BLaER1 (cell line): ENCODE results near the gene PTH1R.
A peak's percentile ranks its signal among the peaks of the same experiment; 100 is the strongest.

ENCODE experiments used
- H3K27ac ChIP-seq: shearing (Covaris generic); formaldehyde crosslinking; 2 replicates; pipeline ENCODE4 v1.8.1; 2022
- H3K27me3 ChIP-seq: shearing (Covaris generic); formaldehyde crosslinking; 2 replicates; pipeline ENCODE4 v1.8.1; 2022
- H3K36me3 ChIP-seq: shearing (Covaris generic); formaldehyde crosslinking; 2 replicates; pipeline ENCODE4 v1.8.1; 2022
- H3K4me1 ChIP-seq: shearing (Covaris generic); formaldehyde crosslinking; 2 replicates; pipeline ENCODE4 v1.8.1; 2022
- H3K4me2 ChIP-seq: shearing (Covaris generic); formaldehyde crosslinking; 2 replicates; pipeline ENCODE4 v1.8.1; 2022
- H3K4me3 ChIP-seq: shearing (Covaris generic); formaldehyde crosslinking; 2 replicates; pipeline ENCODE4 v1.8.1; 2022
- H3K9ac ChIP-seq: shearing (Covaris generic); formaldehyde crosslinking; 2 replicates; pipeline ENCODE4 v1.8.1; 2022
- H3K9me3 ChIP-seq: shearing (Covaris generic); formaldehyde crosslinking; 2 replicates; pipeline ENCODE4 v1.8.1; 2022
- H4K20me1 ChIP-seq: shearing (Covaris generic); formaldehyde crosslinking; 2 replicates; pipeline ENCODE4 v1.8.1; 2022
- Cebpa-rat ChIP-seq: shearing (Covaris generic); IDR thresholded peaks from 2 replicates; pipeline ENCODE4 v1.8.1; 2022

The PTH1R gene

DNA sequence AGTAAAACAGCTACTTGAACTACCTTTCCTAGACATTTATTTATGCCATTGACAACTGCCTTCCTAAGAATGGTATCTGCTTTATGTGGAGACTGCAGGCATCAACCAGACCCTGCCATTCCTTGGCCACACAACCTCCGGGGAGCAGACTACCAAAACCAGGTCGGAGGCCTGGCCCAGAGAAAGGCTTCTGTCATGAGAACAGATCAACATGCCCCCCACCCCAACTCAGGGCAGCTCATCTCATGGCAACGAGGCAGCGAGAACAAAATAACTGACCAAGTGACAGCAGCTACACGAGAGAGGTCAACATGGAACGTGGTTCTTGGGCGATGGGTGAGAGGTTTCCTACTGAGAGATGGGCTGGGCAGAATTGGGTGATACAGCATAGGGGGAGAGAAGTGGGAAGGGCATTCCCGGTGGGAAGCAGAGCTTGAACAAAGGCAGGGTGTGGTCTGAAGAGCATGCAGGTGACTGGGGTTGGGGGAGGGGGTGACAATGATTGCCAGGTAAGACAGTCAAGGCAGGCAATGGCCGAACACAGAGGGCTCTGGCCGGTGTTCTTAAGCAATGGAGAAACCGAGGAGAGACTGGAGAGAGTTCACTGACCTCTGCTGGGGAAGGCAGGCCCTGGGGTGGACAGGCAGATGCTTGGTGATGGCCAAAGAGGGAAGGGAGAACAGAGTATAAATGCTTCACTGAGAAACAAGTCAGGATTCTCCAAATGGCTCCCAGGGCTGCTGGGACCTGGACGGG is 65.1 kb downstream of the PTH1R start:
- Histone ChIP-seq H3K4me3 (no peak overlapping the region), H3K4me2 (no peak overlapping the region), H3K4me1 (peaks cover 88% of the 10 kb centered on the region), H3K36me3 (peaks cover 93% of the 10 kb centered on the region), H3K9ac (no peak overlapping the region; the same call in 1 of the 2 replicates), H3K27me3 (no peaks in the 10 kb centered on the region), H3K9me3 (peaks cover 10% of the 10 kb centered on the region; the same call in 1 of the 2 replicates), H4K20me1 (peaks cover 94% of the 10 kb centered on the region), H3K27ac (0 out of 2 replicates have a peak overlapping the region, but pooled peaks have one; percentile 41)
- TF ChIP-seq Cebpa-rat = no peak

DNA sequence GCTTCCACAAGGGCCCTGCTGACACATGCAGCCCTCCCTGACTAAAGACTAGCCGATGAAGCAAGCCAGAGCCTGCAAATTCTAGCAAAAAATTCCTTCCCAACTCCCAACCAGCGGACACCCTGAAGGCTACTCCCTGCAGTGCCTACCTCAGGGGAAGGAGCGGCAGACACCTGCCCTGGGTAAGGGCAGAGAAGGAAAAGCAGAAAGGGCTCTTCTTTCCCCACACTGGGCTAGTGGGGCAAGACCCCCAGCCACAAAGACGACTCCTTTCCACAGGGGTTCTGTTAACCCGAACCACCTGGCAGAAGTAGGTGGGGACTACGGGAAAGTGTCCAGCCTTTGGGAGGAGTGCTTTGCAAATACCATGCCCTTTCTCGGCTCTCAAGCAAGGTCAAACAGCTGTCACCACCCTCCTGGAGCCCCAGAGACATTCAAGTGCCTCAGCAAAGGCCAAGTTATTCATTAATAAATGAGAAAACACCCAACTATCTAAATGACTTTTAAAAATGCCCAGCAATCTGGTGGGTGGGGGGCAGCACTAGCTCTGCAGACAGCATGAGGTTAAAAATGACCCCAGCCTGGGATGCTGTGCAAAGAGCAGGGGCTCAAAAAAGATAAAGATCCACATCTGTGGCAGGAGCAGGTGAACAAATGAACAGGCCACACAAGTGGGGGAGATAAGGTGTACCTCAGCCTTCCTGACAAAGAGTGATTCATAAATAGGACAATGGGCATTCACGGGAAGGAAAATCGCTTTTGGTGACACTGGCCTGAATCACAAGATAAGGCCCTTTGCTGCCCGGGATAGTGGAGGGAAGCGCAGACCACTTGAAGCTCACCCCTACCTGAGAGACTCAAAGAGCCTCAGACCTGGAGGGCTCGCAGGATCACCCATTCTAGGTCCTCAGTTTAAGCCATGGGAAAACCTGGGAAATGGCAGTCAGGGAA is 66.0 kb downstream of the PTH1R start:
- no peak overlapping the region for H3K4me3 ChIP-seq
- TF ChIP-seq Cebpa-rat = no peak
- peak overlapping the region; percentile 41; the same call in 1 of the 2 replicates for H3K27ac ChIP-seq
- H3K27me3 ChIP-seq = no peaks in the 10 kb centered on the region
- H3K36me3 ChIP-seq = peaks cover 92% of the 10 kb centered on the region
- H3K4me2 ChIP-seq = no peak overlapping the region
- H4K20me1 ChIP-seq = peaks cover 97% of the 10 kb centered on the region
- no peak overlapping the region for H3K9ac ChIP-seq
- H3K4me1 ChIP-seq = peaks cover 88% of the 10 kb centered on the region
- H3K9me3 ChIP-seq = peaks cover 10% of the 10 kb centered on the region; the same call in 1 of the 2 replicates

DNA sequence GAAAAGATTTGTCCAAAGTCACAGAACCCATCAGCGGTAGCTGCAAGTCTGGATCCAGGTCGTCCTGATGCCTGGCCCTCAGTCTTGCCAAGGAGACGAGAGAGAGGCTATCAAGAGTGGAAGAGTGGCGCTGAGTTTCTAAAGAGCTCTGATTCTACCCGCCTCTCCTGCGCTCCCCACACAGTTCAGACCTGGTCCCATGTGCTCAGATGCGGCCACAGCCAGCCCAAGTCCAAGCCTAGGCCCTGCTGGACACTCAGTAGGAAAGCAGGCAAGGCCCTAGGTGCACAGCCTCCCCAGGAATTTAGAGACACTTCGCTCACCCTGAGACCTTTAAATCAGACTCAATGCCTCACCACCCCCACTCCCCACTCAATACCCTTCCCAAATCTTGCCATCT is 66.7 kb downstream of the PTH1R start:
- Histone ChIP-seq H3K27ac (peak overlapping the region; percentile 24; the same call in 1 of the 2 replicates), H3K9me3 (peaks cover 10% of the 10 kb centered on the region; the same call in 1 of the 2 replicates), H3K4me1 (peaks cover 88% of the 10 kb centered on the region), H3K4me3 (no peak overlapping the region), H3K9ac (no peak overlapping the region), H4K20me1 (peaks cover 100% of the 10 kb centered on the region), H3K36me3 (peaks cover 87% of the 10 kb centered on the region), H3K4me2 (no peak overlapping the region), H3K27me3 (no peaks in the 10 kb centered on the region)
- no peak for TF ChIP-seq Cebpa-rat

DNA sequence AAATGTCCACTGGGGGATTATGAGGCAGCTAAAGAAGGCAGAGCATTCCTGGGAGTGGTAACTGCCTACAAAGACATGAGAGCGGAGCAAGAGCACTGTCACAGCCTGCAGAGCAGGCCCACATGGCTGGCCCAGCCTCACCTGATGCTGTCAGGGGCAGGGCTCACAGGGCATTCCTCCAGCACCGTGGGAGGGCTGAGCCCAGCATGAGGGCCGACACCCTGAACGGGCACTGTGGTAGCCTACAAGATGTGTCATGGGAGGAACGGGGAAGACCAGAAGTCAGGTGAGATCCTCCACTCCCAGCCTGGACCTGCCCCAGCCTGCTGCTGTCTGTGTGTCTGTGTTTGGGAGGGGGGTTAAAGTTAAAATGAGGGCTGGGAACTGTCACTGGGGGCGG is 68.9 kb downstream of the PTH1R start:
- peaks cover 98% of the 10 kb centered on the region for H4K20me1 ChIP-seq
- H3K4me3 ChIP-seq = no peak overlapping the region
- H3K9me3 ChIP-seq = peaks cover 10% of the 10 kb centered on the region; the same call in 1 of the 2 replicates
- no peak for TF ChIP-seq Cebpa-rat
- peak overlapping the region; percentile 86; the same call in 1 of the 2 replicates for H3K4me2 ChIP-seq
- H3K4me1 ChIP-seq = peaks cover 88% of the 10 kb centered on the region
- peaks cover 71% of the 10 kb centered on the region for H3K36me3 ChIP-seq
- H3K9ac ChIP-seq = no peak overlapping the region
- H3K27ac ChIP-seq = peak overlapping the region; percentile 82; the same call in 1 of the 2 replicates
- H3K27me3 ChIP-seq = no peaks in the 10 kb centered on the region

DNA sequence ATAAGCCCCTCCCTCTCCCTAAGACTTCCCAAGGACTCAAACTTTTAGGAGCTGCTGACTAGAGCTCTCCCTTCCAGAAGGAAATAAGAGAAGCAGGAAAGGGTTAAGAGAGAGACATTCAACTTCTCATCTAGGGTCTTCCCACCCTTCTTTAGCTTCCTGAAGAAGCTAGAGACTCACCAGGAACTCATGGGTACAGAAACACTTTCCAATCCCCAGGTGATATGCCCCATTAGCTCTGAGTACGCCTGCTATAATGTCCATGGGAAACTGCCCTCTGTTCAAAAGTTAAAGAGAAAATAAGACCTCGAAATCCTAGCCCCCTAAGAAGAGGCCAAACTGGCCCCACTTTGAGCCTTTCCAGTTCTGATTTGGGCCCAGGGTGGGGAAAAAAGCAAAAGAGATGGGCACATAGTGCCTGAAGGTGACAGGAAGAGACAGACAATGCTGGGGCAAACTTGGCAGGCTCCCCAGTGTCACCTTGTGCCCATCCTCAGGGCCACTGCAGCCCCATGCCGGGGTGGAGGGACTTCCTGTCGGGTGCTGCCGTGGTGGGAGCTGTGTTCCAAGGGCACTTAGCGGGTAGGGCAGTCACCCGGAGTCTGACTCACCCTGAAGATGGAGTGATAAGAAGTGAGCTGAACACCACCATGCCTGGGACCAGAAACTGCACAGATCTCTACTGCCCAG is 69.5 kb downstream of the PTH1R start:
- no peak for TF ChIP-seq Cebpa-rat
- H3K36me3 ChIP-seq = peaks cover 67% of the 10 kb centered on the region
- H4K20me1 ChIP-seq = peaks cover 96% of the 10 kb centered on the region
- peak overlapping the region; percentile 42; the same call in 1 of the 2 replicates for H3K9ac ChIP-seq
- H3K4me1 ChIP-seq = peaks cover 87% of the 10 kb centered on the region
- no peaks in the 10 kb centered on the region for H3K27me3 ChIP-seq
- peak overlapping the region; percentile 82 for H3K27ac ChIP-seq
- H3K4me2 ChIP-seq = peak overlapping the region; percentile 86
- H3K4me3 ChIP-seq = no peak overlapping the region
- peaks cover 10% of the 10 kb centered on the region; the same call in 1 of the 2 replicates for H3K9me3 ChIP-seq

DNA sequence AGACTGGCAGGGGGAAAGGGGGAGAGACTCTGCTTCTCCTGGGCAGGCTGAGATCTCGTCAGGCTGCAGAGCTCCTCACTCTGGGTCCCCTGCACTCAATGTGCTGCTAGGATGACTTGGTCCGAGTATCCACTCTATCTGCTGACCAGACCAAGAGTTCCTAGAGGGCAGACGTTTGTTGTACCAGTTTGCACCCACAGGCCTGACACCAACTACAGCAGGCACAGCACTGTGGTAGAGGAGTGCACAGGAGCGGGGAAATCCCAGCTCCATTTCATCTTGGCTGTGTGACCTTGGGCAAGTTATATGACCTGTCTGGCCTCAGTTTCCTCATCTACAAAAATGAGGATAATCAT is 70.0 kb downstream of the PTH1R start:
- H3K4me1 ChIP-seq = peaks cover 87% of the 10 kb centered on the region
- peak overlapping the region; percentile 86 for H3K4me2 ChIP-seq
- peaks cover 96% of the 10 kb centered on the region for H4K20me1 ChIP-seq
- peaks cover 67% of the 10 kb centered on the region for H3K36me3 ChIP-seq
- H3K27me3 ChIP-seq = no peaks in the 10 kb centered on the region
- TF ChIP-seq Cebpa-rat = no peak
- H3K4me3 ChIP-seq = no peak overlapping the region
- peak overlapping the region; percentile 42; the same call in 1 of the 2 replicates for H3K9ac ChIP-seq
- H3K9me3 ChIP-seq = peaks cover 10% of the 10 kb centered on the region; the same call in 1 of the 2 replicates
- peak overlapping the region; percentile 82 for H3K27ac ChIP-seq

DNA sequence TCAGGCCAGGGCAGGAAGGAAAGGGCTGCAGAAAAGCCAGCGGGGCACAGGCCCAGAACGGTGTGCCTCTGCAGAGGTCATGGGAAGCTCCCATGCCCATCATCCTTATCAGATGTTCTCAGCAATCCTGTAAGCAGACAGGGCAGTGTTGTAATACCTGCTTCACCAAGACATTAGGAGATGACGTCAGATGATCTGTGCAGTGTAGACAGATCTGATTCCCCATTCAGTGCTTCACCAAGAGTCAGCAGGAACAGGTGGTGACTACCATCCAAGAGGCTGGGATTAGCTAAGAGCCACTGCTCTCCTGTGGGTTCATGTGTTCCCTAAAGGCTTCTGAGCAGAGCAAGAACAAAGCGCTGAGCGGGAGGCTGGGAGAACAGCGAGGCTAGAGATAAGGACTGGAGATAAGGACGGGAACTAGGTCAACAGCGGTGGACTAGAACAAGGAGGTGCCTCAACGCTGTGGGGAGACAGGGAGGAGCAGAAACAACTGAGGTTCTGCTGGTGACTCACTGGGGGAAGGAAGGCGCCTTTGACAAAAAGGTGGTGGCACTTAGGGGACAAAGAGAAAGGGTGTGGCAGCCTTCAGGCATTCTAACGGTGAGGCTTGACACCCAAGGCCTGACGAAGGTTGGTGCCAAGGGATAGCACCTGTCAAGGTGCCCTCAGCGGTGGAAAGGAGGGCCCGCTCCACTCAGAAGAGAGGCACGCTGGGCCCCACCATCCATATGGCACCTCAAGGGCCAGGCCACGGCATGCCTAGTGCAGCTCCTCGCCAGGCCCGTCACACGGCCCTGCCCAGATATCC is 70.7 kb downstream of the PTH1R start:
- peak; percentile 56; the same call in 1 of the 2 replicates for TF ChIP-seq Cebpa-rat
- H3K27ac ChIP-seq = peak overlapping the region; percentile 82
- H4K20me1 ChIP-seq = peaks cover 96% of the 10 kb centered on the region
- peaks cover 61% of the 10 kb centered on the region for H3K36me3 ChIP-seq
- H3K9ac ChIP-seq = peak overlapping the region; percentile 42; the same call in 1 of the 2 replicates
- H3K4me2 ChIP-seq = peak overlapping the region; percentile 86
- no peaks in the 10 kb centered on the region for H3K27me3 ChIP-seq
- no peak overlapping the region for H3K4me3 ChIP-seq
- peaks cover 87% of the 10 kb centered on the region for H3K4me1 ChIP-seq
- peaks cover 10% of the 10 kb centered on the region; the same call in 1 of the 2 replicates for H3K9me3 ChIP-seq

DNA sequence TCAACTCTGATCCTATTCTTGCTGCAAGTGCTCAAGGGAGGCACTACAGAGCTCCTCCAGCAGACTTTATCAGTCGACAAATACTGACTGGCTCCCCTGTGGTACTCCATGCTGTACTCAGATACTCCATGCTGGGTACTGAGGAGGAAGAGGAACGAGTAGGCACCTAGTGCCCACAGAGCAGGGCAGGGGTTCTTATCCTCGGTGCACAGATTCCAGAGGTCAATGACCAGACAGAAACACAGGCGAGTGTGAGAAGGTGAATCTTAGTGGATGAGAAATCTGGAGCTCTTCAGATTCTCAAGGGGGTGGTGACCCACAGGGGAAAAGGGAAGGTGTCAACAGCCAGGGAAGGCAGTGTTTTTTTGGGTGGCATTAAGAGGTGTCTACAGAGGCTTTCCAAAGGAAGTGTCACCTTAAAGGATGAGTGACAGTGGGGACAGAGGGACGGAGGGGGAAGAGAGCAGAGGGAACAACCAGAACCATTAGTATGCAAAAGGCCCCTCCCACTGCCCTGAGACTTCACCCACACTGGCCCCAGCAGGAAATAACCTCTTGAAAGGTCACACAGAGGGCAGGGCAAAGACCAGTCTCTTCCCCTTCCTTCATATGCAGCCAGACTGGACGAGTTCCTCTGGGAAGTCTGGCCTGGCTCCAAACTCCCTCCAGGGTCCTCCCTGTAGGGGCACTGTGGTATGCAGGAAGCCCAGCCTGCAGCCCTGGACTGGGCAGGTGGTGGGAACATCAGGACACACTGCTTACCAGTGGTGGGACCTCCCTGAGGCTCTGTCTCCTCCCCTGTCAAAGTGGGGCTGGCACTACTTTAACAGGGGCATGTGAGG is 71.5 kb downstream of the PTH1R start:
- H3K27me3 ChIP-seq = no peaks in the 10 kb centered on the region
- no peak for TF ChIP-seq Cebpa-rat
- peak overlapping the region; percentile 86 for H3K4me2 ChIP-seq
- H3K36me3 ChIP-seq = peaks cover 52% of the 10 kb centered on the region
- H3K4me3 ChIP-seq = no peak overlapping the region
- H3K9ac ChIP-seq = peak overlapping the region; percentile 42
- H3K9me3 ChIP-seq = peaks cover 10% of the 10 kb centered on the region; the same call in 1 of the 2 replicates
- H4K20me1 ChIP-seq = peaks cover 96% of the 10 kb centered on the region
- peak overlapping the region; percentile 82 for H3K27ac ChIP-seq
- peaks cover 89% of the 10 kb centered on the region for H3K4me1 ChIP-seq
